Smooth muscle cell (in vitro differentiated cells): Measurements from ENCODE around the gene NCOA7. TPM values are rescaled to one million over a fixed set of nuclear protein-coding genes. Genes with fewer than 3 reads are reported as not detected.
A peak's percentile ranks its signal among the peaks of the same experiment; 100 is the strongest.
"Not testable (repeated sequence)": the region's sequence is repeated elsewhere in the genome, so short reads cannot be mapped to it uniquely, and the experiment has no call there.

Source experiments
- DNase-seq: peaks from one replicate; lab custom pipeline; 2025; ENCODE audit not compliant: unreplicated experiment; lab: John Stamatoyannopoulos, UW
- H2AFZ ChIP-seq: fragments of 200-600 bp; sonication (generic); 2 replicates; pipeline ENCODE4 v1.6.0; 2016; ENCODE audit warnings: antibody characterized with exemption, low read depth, mild to moderate bottlenecking
- H3F3A ChIP-seq: fragments of 200-600 bp; sonication (generic); 2 replicates; pipeline ENCODE4 v1.6.0; 2017; ENCODE audit warnings: antibody characterized with exemption, low read depth
- H3K27ac ChIP-seq: fragments of 200-600 bp; sonication (generic); 2 replicates; pipeline ENCODE4 v1.5.1; 2016; ENCODE audit warnings: low read depth, mild to moderate bottlenecking
- H3K27me3 ChIP-seq: fragments of 200-600 bp; sonication (generic); 2 replicates; pipeline ENCODE4 v1.6.1; 2016; ENCODE audit warnings: low read depth, mild to moderate bottlenecking
- H3K36me3 ChIP-seq: fragments of 200-600 bp; sonication (generic); 2 replicates; pipeline ENCODE4 v1.5.1; 2016; ENCODE audit warnings: low read depth
- H3K4me1 ChIP-seq: fragments of 200-600 bp; sonication (generic); 2 replicates; pipeline ENCODE4 v1.5.1; 2016; ENCODE audit warnings: low read depth
- H3K4me2 ChIP-seq: fragments of 200-600 bp; sonication (generic); 2 replicates; pipeline ENCODE4 v1.6.0; 2016; ENCODE audit warnings: mild to moderate bottlenecking
- H3K4me3 ChIP-seq: fragments of 200-600 bp; sonication (generic); 2 replicates; pipeline ENCODE4 v1.5.1; 2016; ENCODE audit warnings: mild to moderate bottlenecking
- H3K79me2 ChIP-seq: fragments of 200-600 bp; sonication (generic); 2 replicates; pipeline ENCODE4 v1.6.0; 2016; ENCODE audit warnings: low read depth, mild to moderate bottlenecking
- H3K9ac ChIP-seq: fragments of 200-600 bp; sonication (generic); 2 replicates; pipeline ENCODE4 v1.6.0; 2016; ENCODE audit warnings: low read depth
- H3K9me3 ChIP-seq: fragments of 200-600 bp; sonication (generic); replicated peaks from 2 replicates; pipeline ENCODE4 v1.5.1; 2016; ENCODE audit warnings: low read depth
- H4K20me1 ChIP-seq: fragments of 200-600 bp; sonication (generic); 2 replicates; pipeline ENCODE4 v1.6.0; 2016; ENCODE audit warnings: low read depth
- WGBS: methylation state at CpG from one replicate; pipeline ENCODE4 v1.1.7; 2016; ENCODE audit warnings: low lambda C conversion rate; 5-methylcytosine and 5-hydroxymethylcytosine counted together
- polyA plus RNA-seq: library from polyadenylated mRNA; unstranded; fragments of >200 nt; fragmentation: Nextera tagmentation; extraction: Ambion mirVana; gene quantifications from 2 replicates; pipeline ENCODE4 v1.2.1, GENCODE V29; 2016
- total RNA-seq: library from RNA; depleted of rRNA; stranded (reverse); fragments of >200 nt; gene quantifications from 2 replicates; pipeline ENCODE4 v1.2.3, GENCODE V29; 2014
- TF ChIP-seq, protein P1 (sequence below): fragments of 200-600 bp; sonication (generic); IDR thresholded peaks from 2 replicates; pipeline ENCODE4 v1.5.1; 2017; ENCODE audit warnings: borderline replicate concordance, mild to moderate bottlenecking, antibody characterized with exemption; ENCODE audit not compliant: insufficient read depth, poor library complexity, severe bottlenecking

Gene NCOA7
- total and polyA plus RNA-seq, 2 experiments from 2014 or later, result 38.1 to 44.0 TPM

DNA sequence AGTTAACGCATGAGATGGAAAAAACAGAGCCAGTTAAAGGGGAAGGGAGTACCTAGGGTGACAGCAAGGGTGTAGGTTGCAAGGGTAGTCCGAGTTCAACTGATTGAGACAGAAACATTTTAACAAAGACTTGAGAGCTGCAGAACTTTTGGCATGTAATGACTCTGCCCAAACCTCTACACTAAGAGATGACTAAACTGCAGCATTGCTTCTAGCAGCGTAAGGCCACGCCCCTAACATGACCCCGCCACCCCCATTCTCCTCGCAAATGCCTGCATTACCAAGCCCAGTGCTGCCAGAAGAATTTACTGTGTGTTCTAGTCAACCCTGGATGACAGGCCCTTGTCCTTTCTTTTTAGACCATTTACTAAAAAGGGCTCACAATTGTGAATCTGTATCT is 159.5 kb downstream of the NCOA7 start:
- Histone ChIP-seq H4K20me1 (no peaks in the 10 kb centered on the region), H3K27me3 (no peaks in the 10 kb centered on the region), H3K9ac (no peak overlapping the region), H3K4me3 (no peak overlapping the region), H3K27ac (peak overlapping the region; percentile 60), H3K36me3 (no peaks in the 10 kb centered on the region), H3K79me2 (no peaks in the 10 kb centered on the region), H3F3A (peaks cover 17% of the 10 kb centered on the region), H3K9me3 (no peaks in the 10 kb centered on the region), H2AFZ (no peak overlapping the region), H3K4me2 (peak overlapping the region; percentile 32), H3K4me1 (peaks cover 11% of the 10 kb centered on the region)
- WGBS, result 41% methylated on average over 6 of the region's 6 CpGs
- TF ChIP-seq, protein P1, sequence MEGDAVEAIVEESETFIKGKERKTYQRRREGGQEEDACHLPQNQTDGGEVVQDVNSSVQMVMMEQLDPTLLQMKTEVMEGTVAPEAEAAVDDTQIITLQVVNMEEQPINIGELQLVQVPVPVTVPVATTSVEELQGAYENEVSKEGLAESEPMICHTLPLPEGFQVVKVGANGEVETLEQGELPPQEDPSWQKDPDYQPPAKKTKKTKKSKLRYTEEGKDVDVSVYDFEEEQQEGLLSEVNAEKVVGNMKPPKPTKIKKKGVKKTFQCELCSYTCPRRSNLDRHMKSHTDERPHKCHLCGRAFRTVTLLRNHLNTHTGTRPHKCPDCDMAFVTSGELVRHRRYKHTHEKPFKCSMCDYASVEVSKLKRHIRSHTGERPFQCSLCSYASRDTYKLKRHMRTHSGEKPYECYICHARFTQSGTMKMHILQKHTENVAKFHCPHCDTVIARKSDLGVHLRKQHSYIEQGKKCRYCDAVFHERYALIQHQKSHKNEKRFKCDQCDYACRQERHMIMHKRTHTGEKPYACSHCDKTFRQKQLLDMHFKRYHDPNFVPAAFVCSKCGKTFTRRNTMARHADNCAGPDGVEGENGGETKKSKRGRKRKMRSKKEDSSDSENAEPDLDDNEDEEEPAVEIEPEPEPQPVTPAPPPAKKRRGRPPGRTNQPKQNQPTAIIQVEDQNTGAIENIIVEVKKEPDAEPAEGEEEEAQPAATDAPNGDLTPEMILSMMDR, result no peak
- no peak for DNase-seq

DNA sequence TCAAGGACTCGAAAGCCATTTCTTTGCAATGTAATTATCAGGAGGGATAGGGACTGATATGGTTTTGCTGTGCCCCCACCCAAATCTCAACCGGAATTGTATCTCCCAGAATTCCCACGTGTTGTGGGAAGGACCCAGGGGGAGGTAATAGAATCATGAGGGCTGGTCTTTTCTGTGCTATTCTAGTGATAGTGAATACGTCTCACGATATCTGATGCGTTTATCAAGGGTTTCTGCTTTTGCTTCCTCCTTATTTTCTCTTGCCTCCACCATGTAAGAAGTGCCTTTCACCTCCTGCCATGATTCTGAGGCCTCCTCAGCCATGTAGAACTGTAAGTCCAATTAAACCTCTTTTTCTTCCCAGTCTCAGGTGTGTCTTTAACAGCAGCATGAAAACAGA is 160.0 kb downstream of the NCOA7 start:
- H3K9me3 ChIP-seq, H3K27me3 ChIP-seq, H3K4me1 ChIP-seq, DNase-seq, H4K20me1 ChIP-seq, H3K9ac ChIP-seq, H3K79me2 ChIP-seq, H3K4me3 ChIP-seq, H3K36me3 ChIP-seq: not testable (repeated sequence)
- Histone ChIP-seq H3F3A (peaks cover 13% of the 10 kb centered on the region), H2AFZ (peak overlapping the region; percentile 46), H3K27ac (peak overlapping the region; percentile 60), H3K4me2 (peak overlapping the region; percentile 32)
- 75% methylated on average over 6 of the region's 6 CpGs for WGBS

DNA sequence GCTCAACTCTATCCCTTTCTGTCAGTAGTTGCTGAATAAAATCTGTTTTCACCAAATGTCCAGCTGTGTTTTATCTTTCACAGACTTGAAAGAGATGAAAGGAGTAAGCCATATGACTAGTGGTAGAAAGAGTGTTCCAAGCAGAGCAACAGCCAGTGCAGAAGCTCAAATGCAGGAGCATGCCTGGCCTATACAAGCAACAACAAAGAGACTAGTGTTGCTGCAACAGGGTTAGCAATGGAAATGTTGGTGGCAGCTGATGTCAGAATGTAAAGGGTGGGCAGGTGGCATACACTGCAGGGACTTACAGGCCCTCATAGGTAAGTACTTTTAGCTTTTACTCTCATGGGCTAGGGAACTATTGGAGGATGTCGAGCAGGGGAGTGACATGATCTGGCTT is 160.6 kb downstream of the NCOA7 start:
- H3K79me2 ChIP-seq, result no peaks in the 10 kb centered on the region
- H4K20me1 ChIP-seq, result no peaks in the 10 kb centered on the region
- H3F3A ChIP-seq, result peaks cover 9% of the 10 kb centered on the region
- no peak for DNase-seq
- TF ChIP-seq, protein P1, result no peak
- no peak overlapping the region for H3K9ac ChIP-seq
- no peak overlapping the region for H3K4me3 ChIP-seq
- no peaks in the 10 kb centered on the region for H3K27me3 ChIP-seq
- no peaks in the 10 kb centered on the region for H3K36me3 ChIP-seq
- peak overlapping the region; percentile 46 for H2AFZ ChIP-seq
- WGBS, result 67% methylated on average over 1 of the region's 1 CpG
- no peaks in the 10 kb centered on the region for H3K9me3 ChIP-seq
- H3K4me2 ChIP-seq, result no peak overlapping the region
- H3K27ac ChIP-seq, result peak overlapping the region; percentile 60
- peaks cover 3% of the 10 kb centered on the region for H3K4me1 ChIP-seq

DNA sequence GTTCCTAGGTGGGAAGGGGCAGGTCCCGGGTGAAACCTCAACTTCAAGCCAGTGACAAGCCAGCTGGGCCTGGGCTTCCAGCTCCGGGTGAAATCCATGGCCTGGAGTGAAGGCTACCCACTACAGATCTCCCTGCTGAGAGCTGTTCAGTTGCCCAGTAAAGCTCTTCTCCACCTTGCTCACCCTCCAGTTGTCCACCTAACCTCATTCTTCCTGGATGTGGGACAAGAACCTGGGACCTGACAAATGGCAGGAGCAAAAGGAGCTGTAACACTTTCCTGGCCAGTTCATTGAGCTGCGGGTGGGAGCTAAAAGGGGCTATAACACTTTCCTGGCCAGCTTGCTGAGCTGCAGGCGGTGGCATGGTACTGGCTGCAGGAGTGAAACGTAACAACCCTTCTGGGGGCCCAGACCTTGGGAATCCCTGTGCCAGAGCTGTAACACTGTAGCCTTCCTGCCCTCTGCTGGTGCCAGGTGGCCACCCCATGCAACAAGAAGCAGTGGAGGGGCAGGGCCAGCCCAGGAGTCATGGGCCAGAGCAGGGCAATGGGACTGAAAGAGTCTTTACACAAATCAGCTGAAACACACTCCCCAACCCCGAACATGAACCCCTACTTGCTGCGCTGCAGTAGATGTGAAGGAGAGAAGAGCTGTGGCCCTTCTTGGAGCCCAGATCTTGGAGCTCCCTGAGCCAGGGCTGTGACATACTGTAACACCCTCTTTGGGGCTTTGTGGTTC is 162.2 kb downstream of the NCOA7 start:
- Histone ChIP-seq H2AFZ (no peak overlapping the region), H3K27ac (no peak overlapping the region), H3K79me2 (peaks cover 8% of the 10 kb centered on the region), H3K9me3 (no peaks in the 10 kb centered on the region), H3K27me3 (no peaks in the 10 kb centered on the region), H3K4me2 (no peak overlapping the region), H3F3A (peaks cover 9% of the 10 kb centered on the region), H4K20me1 (no peaks in the 10 kb centered on the region), H3K9ac (no peak overlapping the region), H3K4me1 (peaks cover 10% of the 10 kb centered on the region), H3K4me3 (no peak overlapping the region), H3K36me3 (no peaks in the 10 kb centered on the region)
- TF ChIP-seq, protein P1, result peak; percentile 61
- WGBS, result 63% methylated on average over 7 of the region's 7 CpGs
- peak; percentile 13 for DNase-seq
